ENCODE data around the gene LIN7A.

DNA sequence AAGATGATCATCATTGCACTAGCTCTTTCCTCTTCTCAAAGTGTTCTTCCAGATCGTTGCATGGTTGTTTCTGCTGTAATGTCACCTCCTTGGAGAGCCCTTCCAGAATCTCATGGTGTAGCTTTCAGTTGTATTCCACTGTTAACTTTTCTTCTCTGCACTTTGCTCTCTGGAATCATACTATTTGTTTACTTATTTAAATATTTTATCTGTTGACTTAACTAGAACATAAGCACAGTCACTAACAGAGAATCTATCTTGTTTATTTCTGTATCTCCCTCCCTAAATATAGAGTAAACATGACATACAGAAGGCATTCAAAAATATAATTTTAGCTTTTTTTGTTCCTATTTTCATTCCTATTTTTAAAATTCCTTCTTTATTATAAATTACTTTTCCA lies 11.8 kb downstream of the LIN7A start:
- TF ChIP-seq, protein P1, sequence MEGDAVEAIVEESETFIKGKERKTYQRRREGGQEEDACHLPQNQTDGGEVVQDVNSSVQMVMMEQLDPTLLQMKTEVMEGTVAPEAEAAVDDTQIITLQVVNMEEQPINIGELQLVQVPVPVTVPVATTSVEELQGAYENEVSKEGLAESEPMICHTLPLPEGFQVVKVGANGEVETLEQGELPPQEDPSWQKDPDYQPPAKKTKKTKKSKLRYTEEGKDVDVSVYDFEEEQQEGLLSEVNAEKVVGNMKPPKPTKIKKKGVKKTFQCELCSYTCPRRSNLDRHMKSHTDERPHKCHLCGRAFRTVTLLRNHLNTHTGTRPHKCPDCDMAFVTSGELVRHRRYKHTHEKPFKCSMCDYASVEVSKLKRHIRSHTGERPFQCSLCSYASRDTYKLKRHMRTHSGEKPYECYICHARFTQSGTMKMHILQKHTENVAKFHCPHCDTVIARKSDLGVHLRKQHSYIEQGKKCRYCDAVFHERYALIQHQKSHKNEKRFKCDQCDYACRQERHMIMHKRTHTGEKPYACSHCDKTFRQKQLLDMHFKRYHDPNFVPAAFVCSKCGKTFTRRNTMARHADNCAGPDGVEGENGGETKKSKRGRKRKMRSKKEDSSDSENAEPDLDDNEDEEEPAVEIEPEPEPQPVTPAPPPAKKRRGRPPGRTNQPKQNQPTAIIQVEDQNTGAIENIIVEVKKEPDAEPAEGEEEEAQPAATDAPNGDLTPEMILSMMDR (IDR thresholded peaks at IDR 0.05; ENCODE audit: low read length), result no peak
- TF ChIP-seq EZH2 (IDR thresholded peaks at IDR 0.05; ENCODE audit: borderline replicate concordance, low read length), result no peak

All from OCI-LY1 (cell line).